ENCODE data around the gene DAZ1.
"Not testable (repeated sequence)": the region's sequence is repeated elsewhere in the genome, so short reads cannot be mapped to it uniquely, and the experiment has no call there.

The DAZ1 gene

GRCh38 chrY:23198908-23199307, at the start of gene DAZ1:
Gene DAZ1, minus strand, starts transcription at chrY:23199008. Its CDS starts 208 bp downstream, at chrY:23198800.
- DNase-seq (ENCODE audit: low read depth, low spot score) = not testable (repeated sequence)

- not testable (repeated sequence) for DNase-seq (ENCODE audit: low read depth, low spot score)
Observed at GRCh38 chrY:23219233-23219632, 20.4 kb upstream of the DAZ1 start, which contains the start of gene DAZ2. Gene DAZ2, plus strand, starts transcription at chrY:23219533. Its CDS starts 208 bp downstream, at chrY:23219741.

GRCh38 chrY:23210681-23211080, 11.9 kb upstream of the DAZ1 start:
- DNase-seq (ENCODE audit: low read depth, low spot score) = not testable (repeated sequence)

GRCh38 chrY:23209802-23210495, 11.1 kb upstream of the DAZ1 start:
- not testable (repeated sequence) for DNase-seq (ENCODE audit: low read depth, low spot score)

GRCh38 chrY:23207455-23207854, 8.6 kb upstream of the DAZ1 start:
- DNase-seq (ENCODE audit: low read depth, low spot score) = not testable (repeated sequence)

Measured in brain pericyte (primary cell).